NCI-H2029 (cell line): ENCODE measurements around the gene KLK3.
A peak's percentile ranks its signal among the peaks of the same experiment; 100 is the strongest.
"Not testable (repeated sequence)": the region's sequence is repeated elsewhere in the genome, so short reads cannot be mapped to it uniquely, and the experiment has no call there.

Experiments used
- DNase-seq: peaks from one replicate; lab custom pipeline; 2025; lab: John Stamatoyannopoulos, UW

KLK3 gene

DNA sequence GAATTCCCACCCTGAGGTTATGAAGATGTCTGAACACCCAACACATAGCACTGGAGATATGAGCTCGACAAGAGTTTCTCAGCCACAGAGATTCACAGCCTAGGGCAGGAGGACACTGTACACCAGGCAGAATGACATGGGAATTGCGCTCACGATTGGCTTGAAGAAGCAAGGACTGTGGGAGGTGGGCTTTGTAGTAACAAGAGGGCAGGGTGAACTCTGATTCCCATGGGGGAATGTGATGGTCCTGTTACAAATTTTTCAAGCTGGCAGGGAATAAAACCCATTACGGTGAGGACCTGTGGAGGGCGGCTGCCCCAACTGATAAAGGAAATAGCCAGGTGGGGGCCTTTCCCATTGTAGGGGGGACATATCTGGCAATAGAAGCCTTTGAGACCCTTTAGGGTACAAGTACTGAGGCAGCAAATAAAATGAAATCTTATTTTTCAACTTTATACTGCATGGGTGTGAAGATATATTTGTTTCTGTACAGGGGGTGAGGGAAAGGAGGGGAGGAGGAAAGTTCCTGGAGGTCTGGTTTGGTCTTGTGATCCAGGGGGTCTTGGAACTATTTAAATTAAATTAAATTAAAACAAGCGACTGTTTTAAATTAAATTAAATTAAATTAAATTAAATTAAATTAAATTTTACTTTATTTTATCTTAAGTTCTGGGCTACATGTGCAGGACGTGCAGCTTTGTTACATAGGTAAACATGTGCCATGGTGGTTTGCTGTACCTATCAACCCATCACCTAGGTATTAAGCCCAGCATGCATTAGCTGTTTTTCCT lies 7.0 kb downstream of the KLK3 start:
- DNase-seq = no peak

DNA sequence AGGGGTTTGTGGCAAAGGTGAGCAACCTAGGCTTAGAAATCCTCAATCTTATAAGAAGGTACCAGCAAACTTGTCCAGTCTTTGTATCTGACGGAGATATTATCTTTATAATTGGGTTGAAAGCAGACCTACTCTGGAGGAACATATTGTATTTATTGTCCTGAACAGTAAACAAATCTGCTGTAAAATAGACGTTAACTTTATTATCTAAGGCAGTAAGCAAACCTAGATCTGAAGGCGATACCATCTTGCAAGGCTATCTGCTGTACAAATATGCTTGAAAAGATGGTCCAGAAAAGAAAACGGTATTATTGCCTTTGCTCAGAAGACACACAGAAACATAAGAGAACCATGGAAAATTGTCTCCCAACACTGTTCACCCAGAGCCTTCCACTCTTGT lies 14.8 kb downstream of the KLK3 start:
- no peak for DNase-seq

GRCh38 chr19:50870417-50871089 lies 15.8 kb downstream of the KLK3 start:
- DNase-seq = no peak

GRCh38 chr19:50873056-50873455 lies 18.3 kb downstream of the KLK3 start, which contains the start of gene KLK2:
Gene KLK2, plus strand, starts transcription at chr19:50873439. Its CDS starts 35 bp downstream, at chr19:50873474.
- no peak for DNase-seq

DNA sequence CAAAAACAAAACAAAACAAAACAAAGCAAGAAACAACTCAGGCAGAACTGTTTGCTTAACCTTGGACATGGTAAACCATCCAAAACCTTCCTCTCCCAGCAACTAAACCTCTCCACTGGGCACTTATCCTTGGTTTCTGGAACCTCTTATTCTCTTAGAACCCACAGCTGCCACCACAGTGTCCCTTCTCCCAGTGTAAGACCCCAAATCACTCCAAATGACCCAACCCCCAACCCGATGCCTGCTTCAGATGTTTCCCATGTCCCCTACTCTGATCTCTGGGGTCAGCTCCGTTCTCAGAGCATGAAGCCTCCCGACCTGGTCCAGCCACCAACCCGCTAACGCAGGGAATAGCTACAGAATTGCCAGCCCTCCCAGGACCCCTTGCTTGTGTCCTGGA lies 19.5 kb downstream of the KLK3 start:
- no peak for DNase-seq

GRCh38 chr19:50875795-50876422 lies 21.2 kb downstream of the KLK3 start:
- no peak for DNase-seq

- no peak for DNase-seq
Measured at GRCh38 chr19:50876456-50876855, 21.7 kb downstream of the KLK3 start.

- DNase-seq = no peak
Measured at GRCh38 chr19:50877338-50877737, 22.6 kb downstream of the KLK3 start.

GRCh38 chr19:50878851-50879250 lies 24.1 kb downstream of the KLK3 start:
- DNase-seq = no peak

GRCh38 chr19:50880241-50880640 lies 25.5 kb downstream of the KLK3 start:
- no peak for DNase-seq

DNA sequence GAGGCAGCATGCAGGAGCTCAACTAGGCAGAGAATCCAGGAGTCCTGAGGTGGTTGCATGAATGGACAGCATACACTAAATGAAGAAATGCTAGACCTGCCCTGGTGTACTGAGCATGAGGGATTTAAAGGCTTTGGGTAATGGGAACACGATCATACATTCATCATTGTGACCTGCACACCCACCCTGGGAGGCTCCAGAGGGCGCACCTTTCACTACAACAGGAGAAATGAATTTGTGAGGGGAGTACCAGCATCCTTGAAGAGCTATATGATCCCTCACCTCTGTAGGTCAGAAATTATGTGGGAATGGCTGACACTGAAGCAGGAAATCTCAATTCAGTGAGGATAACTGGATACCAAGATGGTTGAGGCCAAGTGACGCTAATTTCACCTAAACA lies 27.5 kb downstream of the KLK3 start:
- no peak for DNase-seq

DNA sequence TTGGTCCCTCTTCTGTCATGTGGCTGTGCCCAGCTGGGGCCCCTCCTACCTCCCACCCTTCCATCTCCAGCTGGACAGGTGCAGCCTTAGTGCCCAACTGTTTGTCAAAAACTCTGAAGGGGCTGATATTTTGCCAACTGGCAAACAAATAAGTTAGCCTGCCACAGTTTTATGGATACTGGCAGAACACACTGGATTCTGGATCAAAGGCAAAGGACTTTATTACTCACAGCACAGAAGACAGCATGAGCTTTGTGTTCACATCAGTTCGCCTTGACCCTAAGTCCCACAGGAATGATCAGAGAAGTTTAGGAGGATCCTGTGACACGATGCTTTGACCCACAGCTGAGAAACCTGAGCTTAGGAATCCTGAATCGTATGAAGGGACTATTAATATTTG lies 34.9 kb downstream of the KLK3 start:
- no peak for DNase-seq

DNA sequence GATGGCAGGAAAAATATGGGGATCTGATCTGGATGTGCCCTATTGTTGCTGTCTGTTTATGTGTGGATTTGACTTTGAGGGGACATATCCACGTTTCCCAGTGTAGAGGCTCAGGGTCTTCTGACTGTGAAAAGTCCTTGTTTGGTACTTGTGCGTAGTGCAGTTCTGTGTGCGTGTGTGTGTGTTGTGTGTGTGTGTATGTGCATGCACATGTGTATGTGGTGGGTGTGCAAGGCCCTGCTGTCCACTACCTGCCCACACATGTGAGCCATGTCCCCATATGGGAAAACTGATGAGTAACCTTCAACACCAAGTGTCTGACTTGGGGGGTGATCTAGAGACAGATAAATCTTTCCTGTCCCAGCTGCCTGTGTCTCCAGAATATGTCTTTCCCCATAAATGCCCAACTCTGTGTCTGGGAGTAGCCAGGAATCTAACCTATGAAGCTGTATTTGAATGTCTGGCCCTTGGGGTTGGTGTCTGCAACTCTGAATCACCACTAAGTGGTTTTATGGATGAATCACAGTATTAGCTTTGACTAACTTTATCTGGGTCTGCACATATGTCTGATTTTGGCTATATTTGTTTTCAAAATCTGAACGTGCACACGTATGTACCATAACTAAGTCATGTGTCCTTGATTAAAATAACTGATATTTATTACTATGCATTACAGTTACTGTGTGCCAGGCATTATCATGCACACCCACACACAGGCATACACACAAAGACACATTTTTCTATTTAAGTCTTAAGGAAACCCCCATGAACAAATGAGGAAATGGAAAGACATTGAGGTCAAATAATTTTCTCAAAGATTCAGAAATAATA lies 35.9 kb downstream of the KLK3 start:
- no peak for DNase-seq

DNA sequence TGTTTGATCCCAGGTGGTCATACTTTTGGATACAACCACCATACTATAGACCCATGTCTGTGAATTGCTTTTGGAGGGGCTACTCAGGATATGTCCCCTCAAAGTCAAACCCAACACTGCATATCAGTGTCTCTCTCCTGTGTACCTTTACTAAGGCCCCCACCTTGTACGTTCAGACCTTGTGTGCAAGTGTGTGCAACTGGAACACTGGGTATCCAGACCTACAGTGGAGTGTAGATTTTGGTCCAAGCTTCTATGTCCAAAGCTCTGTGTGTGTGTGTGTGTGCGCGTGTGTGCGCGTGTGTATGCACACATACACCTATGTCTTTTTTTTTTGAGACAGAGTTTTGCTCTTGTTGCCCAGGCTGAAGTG lies 36.5 kb downstream of the KLK3 start:
- no peak for DNase-seq

- no peak for DNase-seq
Measured at GRCh38 chr19:50893047-50893736, 38.5 kb downstream of the KLK3 start.

- DNase-seq = no peak
Measured at GRCh38 chr19:50894478-50895356, 40.0 kb downstream of the KLK3 start.

DNA sequence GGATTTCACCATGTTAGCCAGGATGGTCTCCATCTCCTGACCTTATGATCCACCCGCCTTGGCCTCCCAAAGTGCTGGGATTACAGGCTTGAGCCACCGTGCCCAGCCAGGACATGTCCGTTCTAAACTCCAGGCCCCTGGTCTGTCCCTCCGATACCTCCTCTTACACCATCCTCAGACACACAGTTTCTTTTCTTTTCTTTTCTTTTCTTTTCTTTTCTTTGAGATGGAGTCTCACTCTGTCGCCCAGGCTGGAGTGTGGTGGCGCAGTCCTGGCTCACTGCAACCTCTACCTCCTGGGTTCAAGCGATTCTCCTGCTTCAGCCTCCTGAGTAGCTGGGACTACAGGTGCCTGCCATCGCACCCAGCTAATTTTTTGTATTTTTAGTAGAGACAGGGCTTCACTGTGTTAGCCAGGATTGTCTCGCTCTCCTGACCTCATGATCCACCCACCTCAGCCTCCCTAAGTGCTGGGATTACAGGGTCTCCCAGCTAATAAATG lies 41.4 kb downstream of the KLK3 start:
- not testable (repeated sequence) for DNase-seq

GRCh38 chr19:50896591-50897190 lies 42.0 kb downstream of the KLK3 start:
- DNase-seq = peak; percentile 50

DNA sequence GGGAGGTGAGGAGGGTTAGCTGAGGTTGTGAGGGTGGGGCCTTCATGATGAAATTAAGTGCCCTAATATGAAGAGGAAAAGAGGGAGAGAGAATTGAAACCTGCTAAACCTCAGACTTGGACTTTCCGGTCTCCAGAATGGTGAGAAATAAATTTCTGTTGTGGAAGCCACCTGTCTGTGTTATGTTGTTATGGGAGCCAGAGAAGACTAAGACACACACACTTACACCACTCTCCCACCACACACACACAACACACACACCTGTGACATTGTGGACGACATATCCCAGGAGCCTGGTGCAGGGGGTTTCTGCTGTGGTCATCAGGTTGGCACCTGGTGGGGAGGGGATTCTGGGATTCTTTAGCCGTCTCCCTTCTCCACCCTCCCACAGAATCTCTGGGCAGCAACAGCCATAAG lies 42.5 kb downstream of the KLK3 start:
- DNase-seq = no peak

DNA sequence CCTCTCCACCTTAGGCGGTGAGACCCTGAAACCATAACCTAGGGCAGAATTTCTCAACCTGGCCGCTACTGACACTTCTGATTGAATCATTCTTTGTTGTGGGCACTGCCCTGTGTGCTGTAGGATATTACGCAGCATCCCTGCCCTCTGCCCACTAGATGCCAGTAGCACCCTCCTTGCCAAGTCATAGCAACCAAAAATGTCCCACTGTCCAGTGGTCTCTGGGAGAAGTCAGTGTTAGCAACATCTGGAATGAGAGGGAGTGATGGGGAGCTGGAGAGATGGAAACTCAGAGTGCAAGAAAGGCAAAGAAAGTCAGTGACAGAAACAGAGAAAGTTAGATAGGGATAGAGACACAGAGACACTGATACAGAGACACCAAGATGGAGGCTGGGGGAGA lies 42.9 kb downstream of the KLK3 start:
- DNase-seq = no peak
